GM18868 (cell line): ENCODE data around the gene FBXO21.
A peak's percentile ranks its signal among the peaks of the same experiment; 100 is the strongest.
"Not testable (repeated sequence)": the region's sequence is repeated elsewhere in the genome, so short reads cannot be mapped to it uniquely, and the experiment has no call there.

Experiments
- ATAC-seq: cut with Tn5 transposase; IDR thresholded peaks from one replicate; pipeline ENCODE4 v1.9.1; 2021; ENCODE audit warnings: mild to moderate bottlenecking, moderate library complexity; ENCODE audit not compliant: unreplicated experiment

FBXO21 gene

GRCh38 chr12:117202033-117202432, 11.8 kb upstream of the FBXO21 start:
- no peak for ATAC-seq

- not testable (repeated sequence) for ATAC-seq
These were observed 9.9 kb upstream of the FBXO21 start for GRCh38 chr12:117199956-117200744.

DNA sequence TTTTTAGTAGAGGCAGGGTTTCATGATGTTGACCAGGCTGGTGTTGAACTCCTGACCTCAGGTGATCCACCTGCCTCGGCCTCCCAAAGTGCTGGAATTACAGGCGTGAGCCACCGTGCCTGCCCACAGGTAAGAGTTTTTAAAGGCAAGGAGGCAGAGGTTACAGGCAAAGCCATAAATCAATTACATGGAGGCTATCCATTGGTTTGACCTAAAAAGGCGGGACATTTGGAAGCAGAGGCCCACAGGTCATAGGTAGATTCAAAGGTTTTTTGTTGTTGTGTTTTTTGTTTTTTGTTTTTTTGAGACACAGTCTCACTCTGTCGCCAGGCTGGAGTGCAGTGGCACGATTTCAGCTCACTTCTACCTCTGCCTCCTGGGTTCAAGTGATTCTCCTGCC, 6.1 kb upstream of the FBXO21 start:
- ATAC-seq = not testable (repeated sequence)

- ATAC-seq = not testable (repeated sequence)
These were observed 4.8 kb upstream of the FBXO21 start for GRCh38 chr12:117195027-117195426.

- no peak for ATAC-seq
These were observed 3.6 kb upstream of the FBXO21 start for GRCh38 chr12:117193903-117194302.

GRCh38 chr12:117192581-117192980, 2.3 kb upstream of the FBXO21 start:
- ATAC-seq = not testable (repeated sequence)

- ATAC-seq = no peak
These were observed 1.8 kb upstream of the FBXO21 start for GRCh38 chr12:117192057-117192456.

- peak; percentile 45 for ATAC-seq
These were observed 503 bp downstream of the FBXO21 start for GRCh38 chr12:117189725-117190209.

- ATAC-seq = no peak
These were observed 1.1 kb downstream of the FBXO21 start for GRCh38 chr12:117188961-117189724.

DNA sequence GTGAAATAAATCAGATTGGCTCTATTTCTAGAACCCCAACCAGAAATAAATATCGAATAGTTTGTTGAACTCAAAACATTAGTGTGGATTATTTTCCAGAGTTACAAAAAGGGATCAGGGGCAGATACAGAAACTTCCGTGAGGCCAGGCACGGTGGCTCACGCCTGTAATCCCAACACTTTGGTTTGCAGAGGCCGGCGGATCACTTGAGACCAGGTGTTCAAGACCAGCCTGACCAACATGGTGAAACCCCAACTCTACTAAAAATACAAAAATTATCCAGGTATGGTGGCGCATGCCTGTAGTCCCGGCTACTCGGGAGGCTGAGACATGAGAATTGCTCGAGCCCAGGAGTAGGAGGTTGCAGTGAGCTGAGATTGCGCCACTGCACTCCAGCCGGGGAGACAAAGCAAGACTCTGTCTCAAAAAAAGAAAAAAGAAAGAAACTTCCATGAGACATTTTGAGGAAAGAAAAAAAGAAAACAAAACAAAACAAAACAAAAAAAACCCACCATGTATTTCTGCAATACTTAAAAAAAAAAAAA, 2.1 kb downstream of the FBXO21 start:
- no peak for ATAC-seq

GRCh38 chr12:117187421-117187820, 2.8 kb downstream of the FBXO21 start:
- no peak for ATAC-seq

GRCh38 chr12:117182866-117183265, 7.4 kb downstream of the FBXO21 start:
- no peak for ATAC-seq

DNA sequence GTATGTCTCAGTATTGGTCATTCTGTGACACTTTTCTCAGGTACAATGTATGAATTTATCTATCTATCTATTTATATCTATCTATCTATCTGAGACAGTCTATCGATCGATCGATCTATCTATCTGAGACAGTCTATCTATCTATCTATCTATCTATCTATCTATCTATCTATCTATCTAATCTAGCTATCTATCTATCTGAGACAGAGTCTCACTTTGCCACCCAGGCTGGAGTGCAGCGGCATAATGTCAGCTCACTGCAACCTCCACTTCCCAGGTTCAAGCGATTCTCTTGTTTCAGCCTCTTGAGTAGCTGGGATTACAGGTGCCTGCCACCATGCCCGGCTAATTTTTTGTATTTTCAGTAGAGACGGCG, 8.8 kb downstream of the FBXO21 start:
- ATAC-seq = not testable (repeated sequence)

DNA sequence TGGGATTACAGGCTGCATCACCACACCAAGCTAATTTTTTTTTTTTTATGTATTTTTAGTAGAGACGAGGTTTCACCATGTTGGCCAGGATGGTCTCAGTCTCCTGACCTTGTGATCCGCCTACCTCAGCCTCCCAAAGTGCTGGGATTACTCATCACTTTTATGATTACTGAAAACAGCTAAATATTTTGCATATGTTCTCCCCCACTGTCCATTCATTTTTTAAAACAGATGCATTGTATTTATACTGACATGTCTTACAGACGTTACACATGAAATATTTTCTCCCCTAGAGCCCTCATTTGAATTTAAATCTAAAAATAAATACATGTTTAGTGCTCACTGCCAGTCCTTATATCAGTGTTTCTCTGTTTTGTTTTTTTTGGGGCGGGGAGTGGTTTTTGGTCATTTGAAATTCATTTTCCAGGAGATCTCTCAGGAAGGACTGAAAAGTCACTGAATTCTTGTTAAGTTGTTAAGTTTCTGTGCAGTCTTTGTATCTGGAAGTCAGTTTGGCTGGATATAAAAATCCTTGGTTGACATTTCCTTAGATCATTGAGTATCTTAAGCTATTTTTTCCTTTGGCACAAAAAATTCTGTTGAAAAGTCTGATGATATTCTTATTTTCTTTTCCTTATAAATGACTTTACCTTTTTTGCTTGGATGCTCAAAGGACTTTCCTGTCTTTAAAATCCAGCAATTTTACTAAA, 9.4 kb downstream of the FBXO21 start:
- ATAC-seq = no peak

- ATAC-seq = no peak
These were observed 11.5 kb downstream of the FBXO21 start for GRCh38 chr12:117178745-117179144.

DNA sequence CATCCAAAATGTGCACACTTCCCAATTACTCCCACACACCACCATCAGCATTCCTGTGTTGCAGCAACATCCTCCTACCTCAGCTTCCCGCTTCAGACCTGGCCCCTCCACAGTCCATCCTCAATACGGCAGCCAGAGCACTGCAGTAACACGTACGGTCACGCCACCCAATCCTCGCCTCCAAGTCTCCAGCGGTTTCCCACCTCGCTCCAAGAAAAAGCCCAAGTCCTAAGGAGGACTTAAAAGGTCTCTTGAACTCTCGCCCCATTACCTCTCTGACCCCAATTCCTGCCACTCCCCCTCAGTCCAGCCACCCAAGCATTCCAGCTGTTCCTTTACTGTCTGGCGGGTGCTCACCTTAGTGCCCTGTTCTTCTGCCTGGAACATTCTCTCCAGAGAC, 12.0 kb downstream of the FBXO21 start:
- no peak for ATAC-seq

DNA sequence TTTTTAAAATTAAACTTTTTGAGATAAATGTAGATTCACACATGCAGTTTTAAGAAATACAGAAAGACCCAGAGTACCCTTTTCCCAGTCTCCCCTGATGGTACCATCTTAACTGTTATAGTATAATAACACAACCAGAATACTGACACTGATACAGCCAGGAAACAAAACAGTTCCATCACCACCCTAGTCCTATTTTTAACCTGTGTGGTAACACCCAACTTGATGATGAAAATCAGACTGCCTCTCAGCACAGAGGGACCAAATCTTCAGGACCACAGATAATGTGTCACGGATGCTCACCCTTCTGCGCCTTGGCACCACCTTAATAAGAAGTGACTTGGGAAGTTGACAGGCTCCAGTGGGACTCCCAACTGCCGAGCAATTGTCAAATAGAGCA, 18.1 kb downstream of the FBXO21 start:
- ATAC-seq = no peak

GRCh38 chr12:117171499-117172162, 18.6 kb downstream of the FBXO21 start:
- ATAC-seq = no peak

DNA sequence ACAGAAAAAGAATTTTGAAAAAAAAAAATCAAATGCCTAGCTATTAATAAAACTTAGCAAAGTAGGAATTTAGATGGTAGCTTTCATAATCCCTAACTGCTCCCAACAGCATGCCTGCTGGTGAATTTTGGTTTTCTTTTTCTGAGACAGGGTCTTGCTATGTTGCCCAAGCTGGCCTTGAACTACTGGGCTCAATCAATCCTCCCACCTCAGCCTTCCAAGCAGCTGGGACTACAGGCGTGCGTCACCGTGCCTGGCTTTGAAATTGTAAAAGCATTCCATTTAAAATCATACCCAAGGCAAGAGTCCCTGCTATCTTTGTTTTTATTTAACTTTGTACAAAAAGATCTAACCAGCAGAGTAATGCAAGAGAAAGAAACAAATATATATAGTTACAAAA, 20.7 kb downstream of the FBXO21 start:
- ATAC-seq = no peak

GRCh38 chr12:117168976-117169375, 21.3 kb downstream of the FBXO21 start:
- no peak for ATAC-seq

GRCh38 chr12:117167769-117168168, 22.5 kb downstream of the FBXO21 start:
- ATAC-seq = no peak
